ENCODE results near the gene LBHD1. TPM values are rescaled to one million over a fixed set of nuclear protein-coding genes. Genes with fewer than 3 reads are reported as not detected.

The LBHD1 gene
- total RNA-seq, 4 donors from 2014 or later = 6.6 to 25.6 (median 11.9) TPM

GRCh38 chr11:62649486-62649885 is 22.6 kb downstream of the LBHD1 start:
- no peaks in the 10 kb centered on the region for H3K9me3 ChIP-seq
- no peak overlapping the region for H3K27ac ChIP-seq
- H3K4me3 ChIP-seq = no peak overlapping the region
- no peak for TF ChIP-seq CTCF (IDR thresholded peaks at IDR 0.05)
- TF ChIP-seq POLR2A (IDR thresholded peaks at IDR 0.05) = no peak
- H3K36me3 ChIP-seq = peaks cover 0 to 23% (median 0%) of the 10 kb centered on the region in 3 donors
- no peak for DNase-seq
- H3K27me3 ChIP-seq = no peaks in the 10 kb centered on the region
- H3K4me1 ChIP-seq = peaks cover 0 to 33% (median 13%) of the 10 kb centered on the region in 4 donors

GRCh38 chr11:62648967-62649364 is 23.1 kb downstream of the LBHD1 start:
- Histone ChIP-seq H3K9me3 (no peaks in the 10 kb centered on the region), H3K36me3 (peaks cover 0 to 28% (median 0%) of the 10 kb centered on the region in 3 donors), H3K4me3 (no peak overlapping the region), H3K4me1 (peaks cover 0 to 35% (median 13%) of the 10 kb centered on the region in 4 donors), H3K27me3 (no peaks in the 10 kb centered on the region), H3K27ac (no peak overlapping the region)
- TF ChIP-seq CTCF (IDR thresholded peaks at IDR 0.05) (no peak), POLR2A (IDR thresholded peaks at IDR 0.05) (no peak)
- no peak for DNase-seq

GRCh38 chr11:62648185-62648966 is 23.7 kb downstream of the LBHD1 start:
- Histone ChIP-seq H3K4me1 (peaks cover 0 to 35% (median 13%) of the 10 kb centered on the region in 4 donors), H3K36me3 (peaks cover 0 to 34% (median 0%) of the 10 kb centered on the region in 3 donors), H3K9me3 (no peaks in the 10 kb centered on the region), H3K27me3 (no peaks in the 10 kb centered on the region), H3K27ac (no peak overlapping the region), H3K4me3 (no peak overlapping the region)
- no peak for DNase-seq
- TF ChIP-seq POLR2A (IDR thresholded peaks at IDR 0.05) = no peak
- no peak for TF ChIP-seq CTCF (IDR thresholded peaks at IDR 0.05)

- no peak for TF ChIP-seq CTCF (IDR thresholded peaks at IDR 0.05)
- TF ChIP-seq POLR2A (IDR thresholded peaks at IDR 0.05) = no peak
- H3K4me3 ChIP-seq = no peak overlapping the region
- no peaks in the 10 kb centered on the region for H3K27me3 ChIP-seq
- no peaks in the 10 kb centered on the region for H3K9me3 ChIP-seq
- H3K36me3 ChIP-seq = peaks cover 0 to 42% (median 0%) of the 10 kb centered on the region in 3 donors
- peaks cover 0 to 35% (median 13%) of the 10 kb centered on the region in 4 donors for H3K4me1 ChIP-seq
- no peak overlapping the region for H3K27ac ChIP-seq
- no peak for DNase-seq
These were observed 24.5 kb downstream of the LBHD1 start for GRCh38 chr11:62647609-62648005.

GRCh38 chr11:62646825-62647608 is 25.1 kb downstream of the LBHD1 start:
- Histone ChIP-seq H3K9me3 (no peaks in the 10 kb centered on the region), H3K4me1 (peaks cover 0 to 30% (median 10%) of the 10 kb centered on the region in 4 donors), H3K27ac (peak overlapping the region in 2 of 4 donors; percentile 39 to 93), H3K36me3 (peaks cover 0 to 45% (median 0%) of the 10 kb centered on the region in 3 donors), H3K27me3 (no peaks in the 10 kb centered on the region), H3K4me3 (peak overlapping the region in 2 of 4 donors; percentile 96 to 99)
- TF ChIP-seq CTCF (IDR thresholded peaks at IDR 0.05) = no peak
- TF ChIP-seq POLR2A (IDR thresholded peaks at IDR 0.05) = no peak
- no peak for DNase-seq

All from Peyer's patch (tissue), 4 donors.